ENCODE data around the gene ZBTB9.

DNA sequence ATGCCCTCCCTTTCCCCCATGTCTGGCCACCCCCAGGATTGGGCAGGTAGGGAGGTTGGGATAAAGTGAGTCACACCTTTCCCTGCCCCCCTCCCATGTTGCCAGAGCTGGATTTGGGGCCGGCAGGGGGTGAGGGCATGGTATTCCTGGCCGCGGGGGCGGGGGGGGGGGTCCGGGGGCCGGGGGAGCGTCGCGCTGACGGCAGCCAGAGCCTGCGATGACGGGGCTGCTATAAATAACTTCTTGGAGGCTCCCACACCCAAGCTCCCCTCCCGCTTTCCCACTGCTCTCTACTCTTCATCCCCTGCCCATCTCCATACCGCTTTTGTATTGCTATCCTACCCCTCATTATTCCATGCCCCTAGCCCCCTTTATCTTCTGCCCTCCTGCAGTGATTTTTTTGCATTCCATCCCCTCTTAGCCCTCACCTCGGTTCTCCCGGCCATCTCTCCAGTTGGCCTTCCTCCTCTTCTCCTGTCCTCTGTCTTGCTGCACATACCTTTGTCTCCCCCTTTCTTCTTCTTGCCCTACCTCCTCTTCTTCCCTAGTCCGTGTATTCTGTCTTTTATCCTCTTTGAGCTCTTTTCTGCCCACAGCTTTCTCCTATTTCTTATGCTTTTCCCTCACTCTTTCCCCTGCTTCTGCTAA lies 20.7 kb upstream of the ZBTB9 start:
- TF ChIP-seq, protein P1, sequence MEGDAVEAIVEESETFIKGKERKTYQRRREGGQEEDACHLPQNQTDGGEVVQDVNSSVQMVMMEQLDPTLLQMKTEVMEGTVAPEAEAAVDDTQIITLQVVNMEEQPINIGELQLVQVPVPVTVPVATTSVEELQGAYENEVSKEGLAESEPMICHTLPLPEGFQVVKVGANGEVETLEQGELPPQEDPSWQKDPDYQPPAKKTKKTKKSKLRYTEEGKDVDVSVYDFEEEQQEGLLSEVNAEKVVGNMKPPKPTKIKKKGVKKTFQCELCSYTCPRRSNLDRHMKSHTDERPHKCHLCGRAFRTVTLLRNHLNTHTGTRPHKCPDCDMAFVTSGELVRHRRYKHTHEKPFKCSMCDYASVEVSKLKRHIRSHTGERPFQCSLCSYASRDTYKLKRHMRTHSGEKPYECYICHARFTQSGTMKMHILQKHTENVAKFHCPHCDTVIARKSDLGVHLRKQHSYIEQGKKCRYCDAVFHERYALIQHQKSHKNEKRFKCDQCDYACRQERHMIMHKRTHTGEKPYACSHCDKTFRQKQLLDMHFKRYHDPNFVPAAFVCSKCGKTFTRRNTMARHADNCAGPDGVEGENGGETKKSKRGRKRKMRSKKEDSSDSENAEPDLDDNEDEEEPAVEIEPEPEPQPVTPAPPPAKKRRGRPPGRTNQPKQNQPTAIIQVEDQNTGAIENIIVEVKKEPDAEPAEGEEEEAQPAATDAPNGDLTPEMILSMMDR (tag by site-specific recombination; IDR thresholded peaks at IDR 0.05) = no peak
- TF ChIP-seq ZNF37A (tag by site-specific recombination; IDR thresholded peaks at IDR 0.05) (no peak), ZNF292 (tag by site-specific recombination; IDR thresholded peaks at IDR 0.05; ENCODE audit: borderline replicate concordance, low read depth) (no peak), GLI4 (tag by site-specific recombination; IDR thresholded peaks at IDR 0.05) (no peak), ZNF23 (tag by site-specific recombination; IDR thresholded peaks at IDR 0.05; ENCODE audit: borderline replicate concordance) (no peak)
- TF ChIP-seq, protein P2, sequence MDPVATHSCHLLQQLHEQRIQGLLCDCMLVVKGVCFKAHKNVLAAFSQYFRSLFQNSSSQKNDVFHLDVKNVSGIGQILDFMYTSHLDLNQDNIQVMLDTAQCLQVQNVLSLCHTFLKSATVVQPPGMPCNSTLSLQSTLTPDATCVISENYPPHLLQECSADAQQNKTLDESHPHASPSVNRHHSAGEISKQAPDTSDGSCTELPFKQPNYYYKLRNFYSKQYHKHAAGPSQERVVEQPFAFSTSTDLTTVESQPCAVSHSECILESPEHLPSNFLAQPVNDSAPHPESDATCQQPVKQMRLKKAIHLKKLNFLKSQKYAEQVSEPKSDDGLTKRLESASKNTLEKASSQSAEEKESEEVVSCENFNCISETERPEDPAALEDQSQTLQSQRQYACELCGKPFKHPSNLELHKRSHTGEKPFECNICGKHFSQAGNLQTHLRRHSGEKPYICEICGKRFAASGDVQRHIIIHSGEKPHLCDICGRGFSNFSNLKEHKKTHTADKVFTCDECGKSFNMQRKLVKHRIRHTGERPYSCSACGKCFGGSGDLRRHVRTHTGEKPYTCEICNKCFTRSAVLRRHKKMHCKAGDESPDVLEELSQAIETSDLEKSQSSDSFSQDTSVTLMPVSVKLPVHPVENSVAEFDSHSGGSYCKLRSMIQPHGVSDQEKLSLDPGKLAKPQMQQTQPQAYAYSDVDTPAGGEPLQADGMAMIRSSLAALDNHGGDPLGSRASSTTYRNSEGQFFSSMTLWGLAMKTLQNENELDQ (tag by site-specific recombination; IDR thresholded peaks at IDR 0.05; ENCODE audit: low read depth) = no peak
